Caco-2 (cell line): ENCODE results near the gene LY6G6C. TPM values are rescaled to one million over a fixed set of nuclear protein-coding genes. Genes with fewer than 3 reads are reported as not detected.

Experiments
- BruUV-seq: library from RNA; stranded (reverse); fragments of 400-500 nt; replicated peaks from 2 replicates; lab custom pipeline; 2021; lab: Mats Ljungman, UMichigan
- CTCF ChIA-PET: fragments of 300-600 bp; sonication (Branson Sonifier 250); formaldehyde crosslinking; loops from one replicate; lab custom pipeline; 2022; ENCODE audit warnings: antibody characterized with exemption; lab: Charles Lee
- POLR2A ChIA-PET: fragments of 300-600 bp; sonication (Branson Sonifier 250); formaldehyde crosslinking; loops from one replicate; lab custom pipeline; 2022; ENCODE audit warnings: antibody characterized with exemption; lab: Charles Lee
- DNase-seq, 2 experiments: peaks; one replicate each; pipeline versions ENCODE4 v3.0.0 to v3.0.0-alpha.2; 2020 to 2022
- H3K27me3 ChIP-seq: replicated peaks from 2 replicates; pipeline ENCODE4 v1.6.0; 2011; ENCODE audit warnings: low read length; ENCODE audit not compliant: control insufficient read depth, insufficient read depth
- H3K36me3 ChIP-seq: 2 replicates; pipeline ENCODE4 v1.5.1; 2011; ENCODE audit warnings: low read length; ENCODE audit not compliant: control insufficient read depth, insufficient read depth
- H3K4me1 ChIP-seq: fragments of 250-450 bp; sonication (Bioruptor Pico); 2 replicates; pipeline ENCODE4 v1.5.1; 2020; ENCODE audit warnings: mild to moderate bottlenecking
- H3K4me3 ChIP-seq: 2 replicates; pipeline ENCODE4 v1.5.1; 2011; ENCODE audit warnings: low read depth, mild to moderate bottlenecking, control low read depth, low read length
- H3K9me3 ChIP-seq: fragments of 250-450 bp; sonication (Bioruptor Pico); 2 replicates; pipeline ENCODE4 v1.5.1; 2020; ENCODE audit warnings: mild to moderate bottlenecking, moderate library complexity
- H3K27ac Mint-ChIP-seq: one replicate; pipeline ENCODE4 v1.8.0; 2022; ENCODE audit warnings: mixed read lengths; ENCODE audit not compliant: unreplicated experiment
- H3K27me3 Mint-ChIP-seq: one replicate; pipeline ENCODE4 v1.8.0; 2022; ENCODE audit warnings: mixed read lengths; ENCODE audit not compliant: insufficient read depth, unreplicated experiment
- H3K36me3 Mint-ChIP-seq: one replicate; pipeline ENCODE4 v1.8.0; 2022; ENCODE audit warnings: mild to moderate bottlenecking, mixed read lengths; ENCODE audit not compliant: insufficient read depth, unreplicated experiment
- H3K4me1 Mint-ChIP-seq: one replicate; pipeline ENCODE4 v1.8.0; 2022; ENCODE audit warnings: low read depth, mixed read lengths; ENCODE audit not compliant: unreplicated experiment
- H3K4me3 Mint-ChIP-seq: one replicate; pipeline ENCODE4 v1.8.0; 2022; ENCODE audit warnings: mild to moderate bottlenecking, moderate library complexity, mixed read lengths; ENCODE audit not compliant: unreplicated experiment
- H3K9me3 Mint-ChIP-seq: one replicate; pipeline ENCODE4 v1.8.0; 2022; ENCODE audit warnings: mixed read lengths; ENCODE audit not compliant: unreplicated experiment
- intact Hi-C: fragments of 100-400 bp; cut with micrococcal nuclease; formaldehyde crosslinking; loops from one replicate; pipeline ENCODE4 v1.10.0; 2022; ENCODE audit not compliant: unreplicated experiment
- total RNA-seq: library from RNA; stranded (reverse); gene quantifications from 2 replicates; pipeline ENCODE4 v1.2.3, GENCODE V29; 2022
- TF ChIP-seq, protein P1 (sequence below), 2 experiments: fragments of 200-600 bp in 1 of 2; IDR thresholded peaks; 1 replicate in 1 of 2; 2 replicates in 1 of 2; pipeline versions ENCODE4 v1.5.1 to v1.8.0; 2011 to 2022; ENCODE audit warnings: antibody characterized with exemption in 1 of 2, control low read depth in 1 of 2, inconsistent platforms in 1 of 2, low read depth in 1 of 2, low read length in 1 of 2, mild to moderate bottlenecking in 1 of 2, moderate library complexity in 1 of 2; ENCODE audit not compliant: insufficient read depth in 1 of 2, severe bottlenecking in 1 of 2, unreplicated experiment in 1 of 2

Gene LY6G6C
- total RNA-seq, 1 experiment from 2014 or later, result 0.88 TPM

DNA sequence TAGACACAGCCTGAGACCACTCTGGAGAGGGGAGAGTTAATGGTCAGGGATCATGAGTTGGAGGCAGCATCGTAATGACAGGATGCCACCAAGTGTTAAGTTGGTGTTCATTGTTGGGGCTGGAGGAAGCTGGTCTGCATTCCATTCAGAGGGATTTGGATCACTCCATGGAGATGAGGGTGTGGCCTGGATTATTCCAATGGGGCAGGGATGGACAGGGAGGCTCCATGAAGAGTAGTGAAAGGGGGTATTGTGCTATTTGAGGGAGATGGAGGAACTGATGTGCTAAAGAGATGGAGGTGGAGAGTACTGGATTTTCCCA is 42.0 kb upstream of the LY6G6C start:
- Histone ChIP-seq H3K36me3 (0 out of 2 replicates have a peak, but pooled peaks cover 1% of the 10 kb centered on the region), H3K4me1 (peaks cover 9% of the 10 kb centered on the region), H3K27me3 (no peaks in the 10 kb centered on the region), H3K4me3 (no peak overlapping the region), H3K9me3 (no peaks in the 10 kb centered on the region)
- intact Hi-C loops, result loop anchor here (1.0 to 2.0 kb wide), 2 partner anchors 25 to 34 kb away; partner anchors contain the start of gene DDAH2
- TF ChIP-seq, protein P1, sequence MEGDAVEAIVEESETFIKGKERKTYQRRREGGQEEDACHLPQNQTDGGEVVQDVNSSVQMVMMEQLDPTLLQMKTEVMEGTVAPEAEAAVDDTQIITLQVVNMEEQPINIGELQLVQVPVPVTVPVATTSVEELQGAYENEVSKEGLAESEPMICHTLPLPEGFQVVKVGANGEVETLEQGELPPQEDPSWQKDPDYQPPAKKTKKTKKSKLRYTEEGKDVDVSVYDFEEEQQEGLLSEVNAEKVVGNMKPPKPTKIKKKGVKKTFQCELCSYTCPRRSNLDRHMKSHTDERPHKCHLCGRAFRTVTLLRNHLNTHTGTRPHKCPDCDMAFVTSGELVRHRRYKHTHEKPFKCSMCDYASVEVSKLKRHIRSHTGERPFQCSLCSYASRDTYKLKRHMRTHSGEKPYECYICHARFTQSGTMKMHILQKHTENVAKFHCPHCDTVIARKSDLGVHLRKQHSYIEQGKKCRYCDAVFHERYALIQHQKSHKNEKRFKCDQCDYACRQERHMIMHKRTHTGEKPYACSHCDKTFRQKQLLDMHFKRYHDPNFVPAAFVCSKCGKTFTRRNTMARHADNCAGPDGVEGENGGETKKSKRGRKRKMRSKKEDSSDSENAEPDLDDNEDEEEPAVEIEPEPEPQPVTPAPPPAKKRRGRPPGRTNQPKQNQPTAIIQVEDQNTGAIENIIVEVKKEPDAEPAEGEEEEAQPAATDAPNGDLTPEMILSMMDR (IDR thresholded peaks at IDR 0.05; ENCODE audit: insufficient read depth in 1 of 2, low read depth in 1 of 2, low read length in 1 of 2, severe bottlenecking in 1 of 2, unreplicated experiment in 1 of 2), result no peak
- ChIA-PET POLR2A (no interaction called here), CTCF (interaction anchor here (0.6 to 0.8 kb wide), 3 partner anchors 25 to 83 kb away, joined by 3 to 6 read pairs (median 3); partner anchors contain the start of genes ABHD16A and LY6G5C)
- Mint-ChIP-seq H3K4me3 (peak overlapping the region; percentile 4), H3K4me1 (peaks cover 10% of the 10 kb centered on the region), H3K36me3 (peaks cover 18% of the 10 kb centered on the region), H3K9me3 (no peaks in the 10 kb centered on the region), H3K27me3 (no peaks in the 10 kb centered on the region), H3K27ac (peak overlapping the region; percentile 29)
- DNase-seq, result peak; percentile 61 to 67
- no TSS peak for BruUV-seq

DNA sequence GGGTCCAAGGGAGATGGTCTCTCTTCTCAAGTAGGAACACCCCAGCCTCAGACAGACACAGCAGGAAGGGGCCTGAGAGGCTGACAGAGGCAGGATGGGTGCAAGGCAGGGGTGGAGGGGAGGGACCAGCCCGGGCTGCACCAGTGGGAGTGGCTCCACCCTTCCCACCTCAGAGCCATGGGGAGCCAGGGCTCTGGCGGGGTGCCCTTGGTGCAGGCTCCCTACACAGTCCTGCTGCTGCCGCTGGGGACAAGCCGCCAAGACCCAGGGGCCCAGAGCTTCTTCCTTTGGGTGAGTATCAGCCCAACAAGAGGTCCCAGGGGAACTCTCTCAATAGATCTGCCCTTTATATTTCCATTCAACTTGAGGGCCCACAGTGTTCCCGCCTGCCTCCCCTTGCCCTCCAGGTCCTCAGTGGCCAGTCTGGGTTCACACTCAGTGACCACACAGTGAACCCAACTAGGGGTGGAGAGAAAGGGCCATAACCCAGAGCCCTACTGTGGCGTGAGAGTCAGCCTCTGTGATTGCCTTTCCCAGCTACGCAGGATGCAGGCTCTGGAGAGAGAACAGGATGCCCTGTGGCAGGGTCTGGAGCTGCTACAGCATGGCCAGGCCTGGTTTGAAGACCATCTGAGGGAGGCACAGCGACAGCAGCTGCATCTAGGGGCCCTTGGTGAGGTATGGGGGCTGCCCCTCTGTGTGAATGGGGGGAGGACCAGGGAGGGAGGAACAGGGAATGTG is 41.5 kb upstream of the LY6G6C start:
- no peak for DNase-seq
- intact Hi-C loops, result loop anchor here (1.0 to 2.0 kb wide), 2 partner anchors 24 to 34 kb away; partner anchors contain the start of gene DDAH2
- peak overlapping the region; percentile 4 for H3K4me3 Mint-ChIP-seq
- BruUV-seq, result no TSS peak
- no peaks in the 10 kb centered on the region for H3K9me3 ChIP-seq
- H3K27me3 Mint-ChIP-seq, result no peaks in the 10 kb centered on the region
- peaks cover 9% of the 10 kb centered on the region for H3K4me1 ChIP-seq
- H3K27me3 ChIP-seq, result no peaks in the 10 kb centered on the region
- H3K4me3 ChIP-seq, result no peak overlapping the region
- CTCF ChIA-PET, result interaction anchor here (0.6 to 0.8 kb wide), 2 partner anchors 60 to 82 kb away, joined by 3 to 6 read pairs; partner anchors contain the start of genes ABHD16A and LY6G5C
- POLR2A ChIA-PET, result interaction anchor here (0.6 to 0.9 kb wide), 2 partner anchors 24 to 33 kb away, joined by 3 to 14 read pairs; no protein-coding TSS in a partner anchor
- 0 out of 2 replicates have a peak, but pooled peaks cover 1% of the 10 kb centered on the region for H3K36me3 ChIP-seq
- no peaks in the 10 kb centered on the region for H3K9me3 Mint-ChIP-seq
- TF ChIP-seq, protein P1 (IDR thresholded peaks at IDR 0.05; ENCODE audit: insufficient read depth in 1 of 2, low read depth in 1 of 2, low read length in 1 of 2, severe bottlenecking in 1 of 2, unreplicated experiment in 1 of 2), result no peak
- peaks cover 10% of the 10 kb centered on the region for H3K4me1 Mint-ChIP-seq
- peak overlapping the region; percentile 29 for H3K27ac Mint-ChIP-seq
- H3K36me3 Mint-ChIP-seq, result peaks cover 22% of the 10 kb centered on the region

DNA sequence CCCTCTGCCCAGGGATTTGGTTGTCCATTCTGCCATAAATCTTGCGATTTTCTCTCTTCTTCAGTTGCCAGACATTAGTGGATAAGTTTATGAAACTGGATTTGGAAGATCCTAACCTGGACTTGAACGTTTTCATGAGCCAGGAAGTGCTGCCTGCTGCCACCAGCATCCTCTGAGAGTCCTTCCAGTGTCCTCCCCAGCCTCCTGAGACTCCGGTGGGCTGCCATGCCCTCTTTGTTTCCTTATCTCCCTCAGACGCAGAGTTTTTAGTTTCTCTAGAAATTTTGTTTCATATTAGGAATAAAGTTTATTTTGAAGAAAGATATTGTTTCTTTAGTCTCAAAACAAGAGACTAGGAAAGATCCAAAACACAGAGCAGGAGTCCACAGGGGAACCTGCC is 40.8 kb upstream of the LY6G6C start, which contains the start of gene SAPCD1:
TSS of gene SAPCD1 (plus strand) at position 301 of the 400 bp plus-strand sequence. CDS start 399 bp downstream, outside the sequence.
- Mint-ChIP-seq H3K4me1 (peaks cover 10% of the 10 kb centered on the region), H3K27ac (peak within 1 kb of the TSS; percentile 29), H3K9me3 (no peaks in the 10 kb centered on the region), H3K27me3 (no peaks in the 10 kb centered on the region), H3K4me3 (peak within 1 kb of the TSS; percentile 4), H3K36me3 (peaks cover 29% of the 10 kb centered on the region)
- H3K4me1 ChIP-seq, result peaks cover 7% of the 10 kb centered on the region
- no peaks in the 10 kb centered on the region for H3K27me3 ChIP-seq
- H3K36me3 ChIP-seq, result 0 out of 2 replicates have a peak, but pooled peaks cover 1% of the 10 kb centered on the region
- DNase-seq, result no peak
- ChIA-PET CTCF (no interaction called here), POLR2A (interaction anchor here (0.9 kb wide), 1 partner anchor 33 kb away, joined by 3 read pairs; no protein-coding TSS in a partner anchor)
- intact Hi-C loops, result loop anchor here (2.0 kb wide), 1 partner anchor 24 kb away; no protein-coding TSS in a partner anchor
- no peak within 1 kb of the TSS for H3K4me3 ChIP-seq
- no peaks in the 10 kb centered on the region for H3K9me3 ChIP-seq
- TF ChIP-seq, protein P1 (IDR thresholded peaks at IDR 0.05; ENCODE audit: insufficient read depth in 1 of 2, low read depth in 1 of 2, low read length in 1 of 2, severe bottlenecking in 1 of 2, unreplicated experiment in 1 of 2), result no peak
- TSS peak; percentile 10 for BruUV-seq
